ENCODE measurements around the gene PXN. TPM values are rescaled to one million over a fixed set of nuclear protein-coding genes. Genes with fewer than 3 reads are reported as not detected.

The PXN gene
- total and polyA plus RNA-seq, 2 experiments from 2014 or later, result 38.4 to 76.0 TPM

DNA sequence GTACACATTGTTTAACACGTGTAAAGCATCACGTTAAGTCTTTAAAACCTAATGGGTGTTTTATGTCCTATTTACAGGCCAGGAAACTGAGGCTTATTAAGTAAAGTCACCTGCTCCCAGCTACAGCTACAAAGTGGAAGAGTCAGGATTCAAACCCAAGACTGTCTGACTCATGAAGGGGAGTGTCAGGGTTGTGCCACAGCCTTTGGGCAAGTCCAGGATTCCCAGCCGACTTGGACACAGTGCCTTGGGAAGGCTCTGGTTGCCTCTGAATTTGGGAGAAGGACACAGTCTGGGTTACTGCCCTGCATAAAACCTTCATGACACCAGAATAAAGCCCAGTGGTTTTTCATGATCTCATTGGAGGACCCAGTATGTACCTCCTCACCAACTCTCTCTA lies 18.9 kb upstream of the PXN start:
- DNase-seq (ENCODE audit: low spot score) (no peak), ATAC-seq (no peak)
- no peak overlapping the region for H3K4me2 ChIP-seq
- peaks cover 10% of the 10 kb centered on the region for H3K9me3 Mint-ChIP-seq
- TF ChIP-seq, protein P1, sequence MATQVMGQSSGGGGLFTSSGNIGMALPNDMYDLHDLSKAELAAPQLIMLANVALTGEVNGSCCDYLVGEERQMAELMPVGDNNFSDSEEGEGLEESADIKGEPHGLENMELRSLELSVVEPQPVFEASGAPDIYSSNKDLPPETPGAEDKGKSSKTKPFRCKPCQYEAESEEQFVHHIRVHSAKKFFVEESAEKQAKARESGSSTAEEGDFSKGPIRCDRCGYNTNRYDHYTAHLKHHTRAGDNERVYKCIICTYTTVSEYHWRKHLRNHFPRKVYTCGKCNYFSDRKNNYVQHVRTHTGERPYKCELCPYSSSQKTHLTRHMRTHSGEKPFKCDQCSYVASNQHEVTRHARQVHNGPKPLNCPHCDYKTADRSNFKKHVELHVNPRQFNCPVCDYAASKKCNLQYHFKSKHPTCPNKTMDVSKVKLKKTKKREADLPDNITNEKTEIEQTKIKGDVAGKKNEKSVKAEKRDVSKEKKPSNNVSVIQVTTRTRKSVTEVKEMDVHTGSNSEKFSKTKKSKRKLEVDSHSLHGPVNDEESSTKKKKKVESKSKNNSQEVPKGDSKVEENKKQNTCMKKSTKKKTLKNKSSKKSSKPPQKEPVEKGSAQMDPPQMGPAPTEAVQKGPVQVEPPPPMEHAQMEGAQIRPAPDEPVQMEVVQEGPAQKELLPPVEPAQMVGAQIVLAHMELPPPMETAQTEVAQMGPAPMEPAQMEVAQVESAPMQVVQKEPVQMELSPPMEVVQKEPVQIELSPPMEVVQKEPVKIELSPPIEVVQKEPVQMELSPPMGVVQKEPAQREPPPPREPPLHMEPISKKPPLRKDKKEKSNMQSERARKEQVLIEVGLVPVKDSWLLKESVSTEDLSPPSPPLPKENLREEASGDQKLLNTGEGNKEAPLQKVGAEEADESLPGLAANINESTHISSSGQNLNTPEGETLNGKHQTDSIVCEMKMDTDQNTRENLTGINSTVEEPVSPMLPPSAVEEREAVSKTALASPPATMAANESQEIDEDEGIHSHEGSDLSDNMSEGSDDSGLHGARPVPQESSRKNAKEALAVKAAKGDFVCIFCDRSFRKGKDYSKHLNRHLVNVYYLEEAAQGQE (IDR thresholded peaks at IDR 0.05; ENCODE audit: unreplicated experiment), result no peak
- TF ChIP-seq ETS1 (IDR thresholded peaks at IDR 0.05), result no peak
- TF ChIP-seq POLR2AphosphoS5 (IDR thresholded peaks at IDR 0.05; ENCODE audit: low read depth), result no peak
- TF ChIP-seq STAT1 (IDR thresholded peaks at IDR 0.05; ENCODE audit: unreplicated experiment), result no peak
- TF ChIP-seq NANOG (IDR thresholded peaks at IDR 0.05; ENCODE audit: borderline replicate concordance), result no peak
- TF ChIP-seq ZNF114 (CRISPR knock-in tag; IDR thresholded peaks at IDR 0.05), result no peak
- no peak for TF ChIP-seq EZH2 (IDR thresholded peaks at IDR 0.05; ENCODE audit: low read depth, unreplicated experiment)
- TF ChIP-seq CTCF (conservative IDR thresholded peaks at IDR 0.05; ENCODE audit: low read depth in 2 of 2), result no peak
- TF ChIP-seq CREB1 (CRISPR knock-in tag; IDR thresholded peaks at IDR 0.05; ENCODE audit: low read depth), result no peak
- TF ChIP-seq EZH2phosphoT487 (IDR thresholded peaks at IDR 0.05; ENCODE audit: unreplicated experiment), result no peak
- TF ChIP-seq, protein P2, sequence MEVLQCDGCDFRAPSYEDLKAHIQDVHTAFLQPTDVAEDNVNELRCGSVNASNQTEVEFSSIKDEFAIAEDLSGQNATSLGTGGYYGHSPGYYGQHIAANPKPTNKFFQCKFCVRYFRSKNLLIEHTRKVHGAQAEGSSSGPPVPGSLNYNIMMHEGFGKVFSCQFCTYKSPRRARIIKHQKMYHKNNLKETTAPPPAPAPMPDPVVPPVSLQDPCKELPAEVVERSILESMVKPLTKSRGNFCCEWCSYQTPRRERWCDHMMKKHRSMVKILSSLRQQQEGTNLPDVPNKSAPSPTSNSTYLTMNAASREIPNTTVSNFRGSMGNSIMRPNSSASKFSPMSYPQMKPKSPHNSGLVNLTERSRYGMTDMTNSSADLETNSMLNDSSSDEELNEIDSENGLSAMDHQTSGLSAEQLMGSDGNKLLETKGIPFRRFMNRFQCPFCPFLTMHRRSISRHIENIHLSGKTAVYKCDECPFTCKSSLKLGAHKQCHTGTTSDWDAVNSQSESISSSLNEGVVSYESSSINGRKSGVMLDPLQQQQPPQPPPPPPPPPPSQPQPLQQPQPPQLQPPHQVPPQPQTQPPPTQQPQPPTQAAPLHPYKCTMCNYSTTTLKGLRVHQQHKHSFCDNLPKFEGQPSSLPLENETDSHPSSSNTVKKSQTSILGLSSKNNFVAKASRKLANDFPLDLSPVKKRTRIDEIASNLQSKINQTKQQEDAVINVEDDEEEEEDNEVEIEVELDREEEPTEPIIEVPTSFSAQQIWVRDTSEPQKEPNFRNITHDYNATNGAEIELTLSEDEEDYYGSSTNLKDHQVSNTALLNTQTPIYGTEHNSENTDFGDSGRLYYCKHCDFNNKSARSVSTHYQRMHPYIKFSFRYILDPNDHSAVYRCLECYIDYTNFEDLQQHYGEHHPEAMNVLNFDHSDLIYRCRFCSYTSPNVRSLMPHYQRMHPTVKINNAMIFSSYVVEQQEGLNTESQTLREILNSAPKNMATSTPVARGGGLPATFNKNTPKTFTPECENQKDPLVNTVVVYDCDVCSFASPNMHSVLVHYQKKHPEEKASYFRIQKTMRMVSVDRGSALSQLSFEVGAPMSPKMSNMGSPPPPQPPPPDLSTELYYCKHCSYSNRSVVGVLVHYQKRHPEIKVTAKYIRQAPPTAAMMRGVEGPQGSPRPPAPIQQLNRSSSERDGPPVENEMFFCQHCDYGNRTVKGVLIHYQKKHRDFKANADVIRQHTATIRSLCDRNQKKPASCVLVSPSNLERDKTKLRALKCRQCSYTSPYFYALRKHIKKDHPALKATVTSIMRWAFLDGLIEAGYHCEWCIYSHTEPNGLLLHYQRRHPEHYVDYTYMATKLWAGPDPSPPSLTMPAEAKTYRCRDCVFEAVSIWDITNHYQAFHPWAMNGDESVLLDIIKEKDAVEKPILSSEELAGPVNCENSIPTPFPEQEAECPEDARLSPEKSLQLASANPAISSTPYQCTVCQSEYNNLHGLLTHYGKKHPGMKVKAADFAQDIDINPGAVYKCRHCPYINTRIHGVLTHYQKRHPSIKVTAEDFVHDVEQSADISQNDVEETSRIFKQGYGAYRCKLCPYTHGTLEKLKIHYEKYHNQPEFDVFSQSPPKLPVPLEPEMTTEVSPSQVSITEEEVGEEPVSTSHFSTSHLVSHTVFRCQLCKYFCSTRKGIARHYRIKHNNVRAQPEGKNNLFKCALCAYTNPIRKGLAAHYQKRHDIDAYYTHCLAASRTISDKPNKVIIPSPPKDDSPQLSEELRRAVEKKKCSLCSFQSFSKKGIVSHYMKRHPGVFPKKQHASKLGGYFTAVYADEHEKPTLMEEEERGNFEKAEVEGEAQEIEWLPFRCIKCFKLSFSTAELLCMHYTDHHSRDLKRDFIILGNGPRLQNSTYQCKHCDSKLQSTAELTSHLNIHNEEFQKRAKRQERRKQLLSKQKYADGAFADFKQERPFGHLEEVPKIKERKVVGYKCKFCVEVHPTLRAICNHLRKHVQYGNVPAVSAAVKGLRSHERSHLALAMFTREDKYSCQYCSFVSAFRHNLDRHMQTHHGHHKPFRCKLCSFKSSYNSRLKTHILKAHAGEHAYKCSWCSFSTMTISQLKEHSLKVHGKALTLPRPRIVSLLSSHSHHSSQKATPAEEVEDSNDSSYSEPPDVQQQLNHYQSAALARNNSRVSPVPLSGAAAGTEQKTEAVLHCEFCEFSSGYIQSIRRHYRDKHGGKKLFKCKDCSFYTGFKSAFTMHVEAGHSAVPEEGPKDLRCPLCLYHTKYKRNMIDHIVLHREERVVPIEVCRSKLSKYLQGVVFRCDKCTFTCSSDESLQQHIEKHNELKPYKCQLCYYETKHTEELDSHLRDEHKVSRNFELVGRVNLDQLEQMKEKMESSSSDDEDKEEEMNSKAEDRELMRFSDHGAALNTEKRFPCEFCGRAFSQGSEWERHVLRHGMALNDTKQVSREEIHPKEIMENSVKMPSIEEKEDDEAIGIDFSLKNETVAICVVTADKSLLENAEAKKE (CRISPR knock-in tag; IDR thresholded peaks at IDR 0.05), result no peak
- no peak for TF ChIP-seq ZNF331 (CRISPR knock-in tag; IDR thresholded peaks at IDR 0.05; ENCODE audit: low read depth)
- peaks cover 6% of the 10 kb centered on the region for H3K4me1 Mint-ChIP-seq
- no peak overlapping the region for H2AFZ ChIP-seq
- H3K27me3 Mint-ChIP-seq (ENCODE audit: insufficient read depth, low read depth, poor library complexity), result peaks cover 11% of the 10 kb centered on the region
- no peak overlapping the region for H3K4me3 ChIP-seq
- H3K36me3 Mint-ChIP-seq (ENCODE audit: low read depth), result peaks cover 2% of the 10 kb centered on the region; the same call in 2 of the 3 replicates
- H3K79me2 ChIP-seq (replicated peaks; ENCODE audit: insufficient read depth), result no peaks in the 10 kb centered on the region
- H4K20me1 ChIP-seq (replicated peaks; ENCODE audit: insufficient read depth), result no peaks in the 10 kb centered on the region
- no peaks in the 10 kb centered on the region for H3K9me2 ChIP-seq (ENCODE audit: insufficient read depth)
- H3K4me3 Mint-ChIP-seq, result no peak overlapping the region
- no peak overlapping the region for H3K27ac ChIP-seq (ENCODE audit: low read depth)
- H3K4me1 ChIP-seq (ENCODE audit: insufficient read depth), result no peaks in the 10 kb centered on the region
- no peaks in the 10 kb centered on the region for H3K27me3 ChIP-seq (ENCODE audit: insufficient read depth)
- H3K27ac Mint-ChIP-seq, result no peak overlapping the region
- no peaks in the 10 kb centered on the region for H3F3A ChIP-seq (replicated peaks; ENCODE audit: low read depth)
- H3K36me3 ChIP-seq (ENCODE audit: insufficient read depth), result no peaks in the 10 kb centered on the region

All from GM23338 (cell line).